ENCODE measurements around the gene SFT2D3.

The SFT2D3 gene, protein sequence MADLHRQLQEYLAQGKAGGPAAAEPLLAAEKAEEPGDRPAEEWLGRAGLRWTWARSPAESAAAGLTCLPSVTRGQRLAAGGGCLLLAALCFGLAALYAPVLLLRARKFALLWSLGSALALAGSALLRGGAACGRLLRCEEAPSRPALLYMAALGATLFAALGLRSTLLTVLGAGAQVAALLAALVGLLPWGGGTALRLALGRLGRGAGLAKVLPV

DNA sequence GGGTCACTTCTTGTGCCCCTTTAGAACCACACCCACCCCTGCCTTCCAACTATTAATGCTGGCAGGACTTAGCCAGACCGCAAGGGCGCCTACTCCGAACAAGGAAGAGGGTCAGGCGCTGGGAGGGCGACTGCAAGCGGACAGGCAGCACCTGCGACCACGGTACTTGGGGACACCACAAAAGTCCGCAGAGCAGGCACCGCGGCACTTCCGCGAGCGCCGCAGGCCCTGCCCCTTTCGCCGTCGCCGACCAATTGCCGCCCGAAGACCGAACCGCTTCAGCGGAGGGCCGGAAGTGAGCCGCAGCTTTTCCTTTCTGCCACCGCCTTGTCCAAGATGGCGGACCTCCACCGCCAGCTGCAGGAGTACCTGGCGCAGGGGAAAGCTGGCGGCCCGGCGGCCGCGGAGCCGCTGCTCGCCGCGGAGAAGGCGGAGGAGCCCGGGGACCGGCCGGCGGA is at the start of gene SFT2D3:
Gene SFT2D3 (plus strand): TSS at position 305 of the 458 bp plus-strand sequence. CDS start 32 bp downstream, at position 337.
- TF ChIP-seq, protein P1, sequence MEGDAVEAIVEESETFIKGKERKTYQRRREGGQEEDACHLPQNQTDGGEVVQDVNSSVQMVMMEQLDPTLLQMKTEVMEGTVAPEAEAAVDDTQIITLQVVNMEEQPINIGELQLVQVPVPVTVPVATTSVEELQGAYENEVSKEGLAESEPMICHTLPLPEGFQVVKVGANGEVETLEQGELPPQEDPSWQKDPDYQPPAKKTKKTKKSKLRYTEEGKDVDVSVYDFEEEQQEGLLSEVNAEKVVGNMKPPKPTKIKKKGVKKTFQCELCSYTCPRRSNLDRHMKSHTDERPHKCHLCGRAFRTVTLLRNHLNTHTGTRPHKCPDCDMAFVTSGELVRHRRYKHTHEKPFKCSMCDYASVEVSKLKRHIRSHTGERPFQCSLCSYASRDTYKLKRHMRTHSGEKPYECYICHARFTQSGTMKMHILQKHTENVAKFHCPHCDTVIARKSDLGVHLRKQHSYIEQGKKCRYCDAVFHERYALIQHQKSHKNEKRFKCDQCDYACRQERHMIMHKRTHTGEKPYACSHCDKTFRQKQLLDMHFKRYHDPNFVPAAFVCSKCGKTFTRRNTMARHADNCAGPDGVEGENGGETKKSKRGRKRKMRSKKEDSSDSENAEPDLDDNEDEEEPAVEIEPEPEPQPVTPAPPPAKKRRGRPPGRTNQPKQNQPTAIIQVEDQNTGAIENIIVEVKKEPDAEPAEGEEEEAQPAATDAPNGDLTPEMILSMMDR (conservative IDR thresholded peaks at IDR 0.05; ENCODE audit: low read depth, low read length), result no peak
- peak within 1 kb of the TSS; percentile 72 for H3K4me3 ChIP-seq (ENCODE audit: low read depth, low read length)
- DNase-seq (ENCODE audit: low read depth), result peak; percentile 93

DNA sequence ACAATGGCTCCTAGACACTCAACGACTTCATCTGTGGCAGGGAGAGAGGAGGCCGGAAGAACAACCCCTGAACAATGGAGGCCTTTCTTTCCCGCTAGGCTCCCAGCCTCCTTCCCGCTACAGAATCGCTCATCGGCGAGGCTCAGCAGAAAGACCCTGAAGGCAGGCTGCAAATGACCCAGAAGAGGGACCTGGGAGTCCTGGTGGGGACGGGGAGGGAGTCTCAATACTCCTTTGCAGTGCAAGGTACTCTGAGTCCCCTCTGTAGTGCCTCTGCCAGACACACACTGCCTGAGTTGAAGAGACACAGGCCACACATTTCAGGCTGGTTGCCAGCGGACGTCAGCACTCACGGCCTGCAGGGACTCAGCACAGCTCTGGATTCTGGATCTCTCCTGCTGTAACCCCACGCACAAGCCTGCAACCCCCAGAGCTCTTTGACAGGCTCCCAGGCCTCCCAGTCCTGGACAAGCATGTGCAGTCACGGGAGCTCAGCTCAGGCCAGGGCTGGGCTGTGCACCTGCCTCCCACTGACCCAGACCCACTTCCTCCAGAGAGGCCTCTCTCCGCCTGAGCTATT is 49.2 kb upstream of the SFT2D3 start:
- TF ChIP-seq, protein P1 (conservative IDR thresholded peaks at IDR 0.05; ENCODE audit: low read depth, low read length), result no peak
- no peak overlapping the region for H3K4me3 ChIP-seq (ENCODE audit: low read depth, low read length)
- DNase-seq (ENCODE audit: low read depth), result no peak

DNA sequence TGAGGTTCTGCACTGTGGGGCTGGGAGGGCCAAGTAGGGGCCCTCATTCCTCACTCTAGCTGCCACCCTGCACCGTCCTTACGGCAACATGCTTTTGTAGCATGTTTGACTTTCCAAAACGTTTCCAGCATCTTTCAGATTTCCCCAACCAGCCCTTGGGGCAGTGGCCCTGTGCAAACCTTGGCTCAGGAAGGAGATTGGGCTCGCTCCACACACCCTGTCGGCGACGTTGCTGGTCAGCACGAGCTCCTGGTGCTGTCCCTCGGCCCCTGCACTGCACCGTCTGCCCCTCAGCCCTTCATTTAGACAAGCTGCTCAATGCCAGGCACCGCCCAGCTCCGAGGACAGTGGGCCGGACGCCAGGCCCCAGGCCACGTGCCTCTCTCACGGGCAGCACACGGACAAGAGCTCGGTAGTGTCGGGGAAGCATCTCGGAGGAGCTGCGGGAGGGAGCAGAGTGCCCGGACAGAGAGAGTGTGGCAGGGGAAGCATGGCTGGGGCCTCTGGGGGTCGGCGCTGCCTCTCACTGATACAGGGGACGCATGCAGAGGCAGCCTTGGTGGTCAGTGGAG is 48.4 kb upstream of the SFT2D3 start:
- no peak for DNase-seq (ENCODE audit: low read depth)
- H3K4me3 ChIP-seq (ENCODE audit: low read depth, low read length), result no peak overlapping the region
- TF ChIP-seq, protein P1 (conservative IDR thresholded peaks at IDR 0.05; ENCODE audit: low read depth, low read length), result no peak

DNA sequence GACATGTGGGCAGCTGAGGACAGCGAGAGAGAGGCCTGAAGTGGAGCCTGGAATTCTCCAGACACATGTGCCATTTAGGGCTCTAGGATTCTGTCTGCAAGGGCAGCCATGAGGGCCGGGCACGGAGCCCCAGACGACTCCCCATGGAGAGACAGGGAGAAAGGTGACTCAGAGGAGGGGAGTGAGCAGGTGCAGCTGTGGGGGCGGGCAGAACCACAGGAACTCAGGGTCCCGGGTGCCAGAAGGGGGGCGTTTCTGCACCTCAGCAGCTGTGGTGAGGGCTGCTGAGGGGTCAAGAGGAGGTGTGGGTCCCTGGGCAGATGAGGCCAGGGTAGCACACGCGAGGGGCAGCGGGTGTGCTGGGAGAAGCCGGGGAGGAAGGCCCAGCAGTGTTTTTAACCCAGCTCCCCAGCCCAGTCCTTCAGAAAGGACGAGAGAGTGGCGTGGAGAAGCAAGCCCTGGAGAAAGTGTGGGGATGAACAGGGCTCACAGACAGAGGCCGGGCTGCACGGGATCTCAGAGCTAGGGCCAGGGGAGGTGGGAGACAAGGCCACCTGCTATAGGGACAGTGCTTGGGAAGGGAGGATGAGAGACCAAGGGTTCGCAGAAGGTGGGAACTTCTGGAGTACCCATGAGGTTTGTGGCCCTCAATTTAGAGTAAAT is 47.7 kb upstream of the SFT2D3 start:
- TF ChIP-seq, protein P1 (conservative IDR thresholded peaks at IDR 0.05; ENCODE audit: low read depth, low read length), result no peak
- H3K4me3 ChIP-seq (ENCODE audit: low read depth, low read length), result no peak overlapping the region
- no peak for DNase-seq (ENCODE audit: low read depth)

DNA sequence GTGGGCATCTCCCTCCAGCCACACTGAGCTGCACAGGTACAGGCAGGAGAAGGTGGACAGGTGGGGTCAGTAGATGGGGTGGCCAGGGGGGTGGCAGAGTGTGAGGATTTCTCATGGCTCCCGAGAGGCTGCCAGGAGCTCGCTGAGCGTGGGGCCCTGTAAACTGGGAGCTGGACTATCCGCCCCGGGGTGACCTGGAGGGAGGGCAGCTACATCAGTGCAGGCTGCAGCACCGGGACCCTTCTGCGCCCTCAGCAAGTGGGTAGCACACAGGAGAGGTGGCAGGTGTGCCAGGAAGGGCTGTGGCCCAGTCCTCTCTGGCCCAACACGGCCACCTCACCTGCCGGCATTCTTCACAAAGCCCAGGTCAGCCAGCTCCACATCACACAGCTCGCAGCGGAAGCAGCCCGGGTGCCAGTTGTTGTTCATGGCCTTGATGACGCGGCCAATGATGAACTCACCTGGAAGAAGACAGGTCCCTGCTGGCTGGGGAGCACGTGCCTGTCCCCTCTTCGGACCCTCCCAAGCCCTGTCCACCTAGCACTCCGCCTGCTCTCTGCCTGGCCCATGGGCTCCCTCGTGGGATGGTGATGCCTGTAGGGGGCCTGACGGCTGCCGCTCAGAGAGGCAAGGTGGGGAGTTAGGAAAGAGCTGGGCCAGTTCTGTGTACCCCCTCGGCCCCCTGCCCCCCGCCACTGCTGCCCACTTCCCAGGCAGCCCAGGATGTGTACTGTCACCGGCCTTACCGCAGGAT is 47.0 kb upstream of the SFT2D3 start:
- no peak overlapping the region for H3K4me3 ChIP-seq (ENCODE audit: low read depth, low read length)
- TF ChIP-seq, protein P1 (conservative IDR thresholded peaks at IDR 0.05; ENCODE audit: low read depth, low read length), result no peak
- no peak for DNase-seq (ENCODE audit: low read depth)

DNA sequence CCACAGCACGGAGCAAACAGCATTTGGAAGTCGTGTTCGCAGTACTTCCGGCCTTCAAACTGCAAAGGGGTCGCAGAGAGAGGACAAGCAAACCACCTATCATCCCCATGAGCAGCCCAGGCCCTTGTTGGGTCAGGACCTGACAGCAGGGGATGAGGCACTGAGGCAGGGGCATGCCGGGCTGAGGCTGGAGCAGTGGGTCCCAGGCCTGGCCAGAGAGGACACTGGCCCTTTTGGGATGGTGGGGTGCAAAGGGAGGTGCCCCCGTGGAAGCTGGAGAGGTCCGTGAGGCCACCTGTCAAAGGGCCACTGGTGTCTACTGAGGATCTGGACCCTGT is 46.5 kb upstream of the SFT2D3 start:
- TF ChIP-seq, protein P1 (conservative IDR thresholded peaks at IDR 0.05; ENCODE audit: low read depth, low read length), result no peak
- no peak for DNase-seq (ENCODE audit: low read depth)
- H3K4me3 ChIP-seq (ENCODE audit: low read depth, low read length), result no peak overlapping the region

All from choroid plexus epithelial cell (primary cell).